ELF-1 (cell line): Measurements from ENCODE around the gene ETV2.
"Not testable (repeated sequence)": the region's sequence is repeated elsewhere in the genome, so short reads cannot be mapped to it uniquely, and the experiment has no call there.

Source experiments
- DNase-seq: peaks from one replicate; pipeline ENCODE4 v3.0.0-alpha.2; 2016; ENCODE audit warnings: low read depth, low spot score

ETV2 gene

DNA sequence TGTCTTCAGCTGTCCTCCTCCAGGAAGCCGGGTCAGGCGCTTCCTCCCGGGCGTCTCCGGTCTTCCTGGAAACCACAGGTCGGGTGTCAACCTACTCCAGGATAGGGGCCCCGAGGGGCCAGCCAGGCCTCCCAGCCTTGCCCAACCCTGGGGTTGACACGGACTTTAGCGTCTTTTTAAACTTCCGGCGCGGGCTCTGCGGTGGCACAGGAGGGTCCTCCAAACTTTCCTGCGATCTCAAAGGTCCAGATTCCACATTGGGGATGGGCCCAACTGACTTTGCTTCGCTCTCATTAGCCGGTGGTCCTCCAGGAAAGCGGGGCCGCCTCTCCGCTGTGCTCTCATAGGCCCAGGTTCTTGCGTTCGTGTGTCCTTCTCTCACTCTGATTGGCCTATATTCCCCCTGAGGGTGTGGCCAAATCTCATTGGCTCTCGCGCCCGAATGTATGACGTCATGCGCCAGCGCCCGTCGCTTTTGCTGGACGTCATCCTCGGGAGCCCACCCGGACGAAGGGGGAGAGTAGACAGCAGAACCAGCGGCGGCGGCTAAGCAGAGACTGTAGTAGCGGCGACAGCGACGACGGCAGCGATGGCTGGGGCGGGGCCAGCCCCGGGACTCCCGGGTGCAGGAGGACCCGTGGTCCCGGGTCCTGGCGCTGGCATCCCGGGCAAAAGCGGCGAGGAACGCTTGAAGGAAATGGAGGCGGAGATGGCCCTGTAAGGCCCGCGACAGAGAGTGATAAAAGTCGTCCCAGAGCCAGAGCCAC lies 12.8 kb upstream of the ETV2 start, which contains the start of gene RBM42:
RBM42 (plus strand) TSS at position 472 of the 767 bp plus-strand sequence; CDS start at position 590, 118 bp downstream.
- peak; percentile 99 for DNase-seq

DNA sequence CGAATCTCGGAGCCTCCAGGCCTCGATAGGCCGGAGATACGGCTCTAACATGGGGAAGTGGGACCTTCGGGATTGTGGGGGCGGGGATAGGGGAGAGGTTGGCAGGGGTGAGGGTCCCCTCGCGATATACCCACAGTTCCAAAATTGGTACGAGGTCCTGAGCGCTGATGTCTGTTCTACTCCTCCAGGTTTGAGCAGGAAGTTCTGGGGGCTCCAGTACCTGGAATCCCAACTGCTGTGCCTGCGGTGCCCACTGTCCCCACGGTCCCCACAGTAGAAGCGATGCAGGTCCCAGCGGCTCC lies 12.3 kb upstream of the ETV2 start:
- no peak for DNase-seq

DNA sequence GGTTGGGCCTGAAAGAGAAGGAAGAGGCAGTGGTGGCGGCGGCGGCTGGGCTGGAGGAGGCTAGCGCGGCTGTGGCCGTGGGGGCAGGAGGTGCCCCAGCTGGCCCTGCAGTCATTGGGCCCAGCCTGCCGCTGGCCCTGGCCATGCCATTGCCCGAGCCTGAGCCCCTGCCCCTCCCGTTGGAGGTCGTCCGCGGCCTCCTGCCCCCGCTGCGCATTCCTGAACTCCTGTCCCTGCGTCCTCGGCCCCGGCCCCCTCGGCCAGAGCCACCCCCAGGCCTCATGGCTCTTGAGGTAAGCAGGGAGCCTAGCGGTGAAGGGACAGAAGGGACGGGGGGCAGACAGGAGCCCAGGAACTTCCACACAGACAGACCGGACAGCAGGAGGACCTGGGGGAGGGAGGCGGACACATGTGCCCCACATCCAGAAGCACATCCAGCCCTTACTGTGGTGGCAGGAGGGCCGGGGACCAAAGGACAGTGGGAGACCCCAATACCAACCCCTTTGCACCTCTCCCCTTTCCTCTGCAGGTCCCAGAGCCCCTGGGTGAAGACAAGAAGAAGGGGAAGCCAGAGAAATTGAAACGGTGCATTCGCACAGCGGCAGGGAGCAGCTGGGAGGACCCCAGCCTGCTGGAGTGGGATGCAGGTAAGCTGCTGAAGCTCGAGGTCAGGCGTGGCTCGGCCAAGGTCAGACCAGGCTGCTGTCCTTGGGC lies 7.7 kb upstream of the ETV2 start:
- no peak for DNase-seq

DNA sequence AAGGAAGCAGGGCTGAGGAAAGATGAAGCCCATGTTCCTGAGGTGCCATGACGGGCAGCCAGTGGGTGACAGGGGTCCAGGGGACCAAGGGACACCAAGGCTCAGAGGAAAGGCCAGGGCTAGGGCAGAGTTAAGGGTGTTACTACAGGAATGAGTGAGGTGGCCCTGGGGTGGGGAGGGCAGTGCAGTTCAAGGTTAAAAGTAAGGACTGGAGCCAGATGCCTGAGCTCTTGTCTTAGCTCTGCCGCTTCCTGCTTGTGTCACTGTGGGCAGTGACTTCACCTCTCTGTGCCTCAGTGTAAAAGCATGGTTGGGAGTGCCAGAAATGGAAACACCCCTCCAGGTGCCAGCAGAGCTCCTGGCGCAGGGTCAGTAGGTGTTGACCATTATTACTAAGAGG lies 4.9 kb upstream of the ETV2 start:
- no peak for DNase-seq

DNA sequence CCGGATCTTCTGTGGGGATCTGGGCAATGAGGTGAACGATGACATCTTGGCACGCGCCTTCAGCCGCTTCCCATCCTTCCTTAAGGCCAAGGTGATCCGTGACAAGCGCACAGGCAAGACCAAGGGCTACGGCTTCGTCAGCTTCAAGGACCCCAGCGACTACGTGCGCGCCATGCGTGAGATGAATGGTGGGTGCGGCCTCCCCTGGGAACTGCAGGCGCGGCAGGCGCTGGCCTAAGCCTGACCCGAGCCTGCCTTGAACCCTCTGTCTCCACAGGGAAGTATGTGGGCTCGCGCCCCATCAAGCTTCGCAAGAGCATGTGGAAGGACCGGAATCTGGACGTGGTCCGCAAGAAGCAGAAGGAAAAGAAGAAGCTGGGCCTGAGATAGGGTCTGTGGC lies 4.4 kb upstream of the ETV2 start:
- no peak for DNase-seq

DNA sequence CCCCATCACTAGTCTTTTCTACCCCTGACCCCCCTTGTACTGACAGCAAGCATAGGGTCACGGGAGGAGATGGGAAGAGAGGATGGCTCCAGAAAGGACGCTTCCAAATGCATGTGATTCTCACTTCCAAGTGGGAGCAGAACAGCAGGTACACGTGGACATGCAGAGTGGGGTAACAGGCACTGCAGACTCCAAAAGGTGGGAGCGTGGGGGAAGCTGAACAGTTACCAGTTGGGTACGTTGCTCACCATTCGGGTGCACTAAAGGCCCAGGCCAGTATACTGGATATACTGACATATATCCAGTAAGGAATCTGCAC lies 2.3 kb upstream of the ETV2 start:
- no peak for DNase-seq

DNA sequence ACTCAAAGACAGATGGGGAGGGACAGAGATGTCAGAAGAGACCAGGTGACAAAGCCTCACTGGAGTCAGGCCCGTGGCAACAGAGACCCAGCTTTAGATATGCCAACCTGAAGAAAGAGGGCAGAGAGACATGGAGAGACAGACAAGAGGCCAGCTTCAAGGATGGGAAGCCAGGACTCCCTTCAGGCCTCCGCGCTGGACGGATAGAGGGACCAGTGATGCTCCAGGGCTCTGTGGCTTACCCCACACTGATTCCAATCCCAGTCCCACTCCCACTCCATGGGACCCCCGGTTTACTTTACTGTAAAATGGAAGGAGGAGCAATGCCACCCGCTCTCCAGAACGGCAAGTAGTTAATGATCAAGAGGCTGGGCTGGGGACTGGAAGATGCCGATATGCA lies 1.7 kb upstream of the ETV2 start:
- no peak for DNase-seq

DNA sequence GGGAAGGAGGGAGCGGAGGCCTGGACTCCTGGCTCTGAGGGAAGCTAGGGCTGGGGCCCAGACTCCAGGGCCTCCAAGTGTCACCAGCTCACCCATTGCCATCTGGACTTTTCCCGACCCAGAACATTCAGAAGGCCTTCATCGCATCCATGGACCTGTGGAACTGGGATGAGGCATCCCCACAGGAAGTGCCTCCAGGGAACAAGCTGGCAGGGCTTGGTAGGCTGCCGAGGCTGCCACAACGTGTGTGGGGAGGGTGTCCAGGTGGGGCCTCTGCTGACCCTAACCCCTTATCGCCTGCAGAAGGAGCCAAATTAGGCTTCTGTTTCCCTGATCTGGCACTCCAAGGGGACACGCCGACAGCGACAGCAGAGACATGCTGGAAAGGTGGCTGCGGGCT lies 767 bp downstream of the ETV2 start:
- DNase-seq: peak; percentile 18

DNA sequence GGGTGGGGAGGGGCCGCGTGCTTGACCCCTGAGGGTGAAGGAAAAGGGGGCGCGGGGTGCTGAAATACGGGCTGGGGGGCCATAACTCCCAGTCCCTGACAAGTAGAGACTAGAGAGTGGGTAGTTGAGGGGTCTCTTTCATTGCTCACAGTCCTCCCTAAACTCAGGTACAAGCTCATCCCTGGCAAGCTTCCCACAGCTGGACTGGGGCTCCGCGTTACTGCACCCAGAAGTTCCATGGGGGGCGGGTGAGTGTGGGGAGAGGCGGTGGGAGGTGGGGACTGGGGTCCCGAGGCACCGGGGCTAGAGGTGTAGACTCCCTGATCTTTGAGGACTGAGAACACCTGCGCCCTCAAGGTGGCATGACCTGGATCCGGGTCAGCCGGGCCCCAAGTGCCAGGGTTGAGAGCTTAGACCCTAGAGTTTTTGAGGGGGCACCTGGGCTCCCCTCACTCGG lies 1.3 kb downstream of the ETV2 start:
- DNase-seq: no peak

DNA sequence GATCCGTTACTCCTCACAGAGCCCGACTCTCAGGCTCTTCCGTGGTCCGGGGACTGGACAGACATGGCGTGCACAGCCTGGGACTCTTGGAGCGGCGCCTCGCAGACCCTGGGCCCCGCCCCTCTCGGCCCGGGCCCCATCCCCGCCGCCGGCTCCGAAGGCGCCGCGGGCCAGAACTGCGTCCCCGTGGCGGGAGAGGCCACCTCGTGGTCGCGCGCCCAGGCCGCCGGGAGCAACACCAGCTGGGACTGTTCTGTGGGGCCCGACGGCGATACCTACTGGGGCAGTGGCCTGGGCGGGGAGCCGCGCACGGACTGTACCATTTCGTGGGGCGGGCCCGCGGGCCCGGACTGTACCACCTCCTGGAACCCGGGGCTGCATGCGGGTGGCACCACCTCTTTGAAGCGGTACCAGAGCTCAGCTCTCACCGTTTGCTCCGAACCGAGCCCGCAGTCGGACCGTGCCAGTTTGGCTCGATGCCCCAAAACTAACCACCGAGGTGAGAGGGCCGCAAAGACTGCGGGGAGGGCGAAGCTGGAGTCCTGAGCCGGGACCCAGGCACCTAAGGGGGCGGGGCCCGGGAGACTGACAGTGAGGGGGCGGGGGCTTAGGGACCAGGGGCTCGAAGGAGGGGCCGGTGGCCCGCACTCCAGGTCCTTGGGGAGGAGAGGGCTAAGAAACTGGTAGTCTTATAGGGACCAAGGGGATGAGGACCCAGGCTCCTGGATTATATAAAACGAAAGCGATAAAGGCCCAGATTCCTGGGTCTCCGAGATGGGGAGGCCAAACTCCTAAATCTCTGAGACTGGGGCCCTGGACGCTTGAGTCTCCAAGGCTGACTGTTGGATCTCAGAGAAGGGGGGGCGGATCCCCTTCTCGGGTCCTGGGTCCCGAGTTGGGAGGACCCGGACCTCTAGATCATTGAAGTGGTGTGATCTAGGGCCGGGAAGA lies 2.0 kb downstream of the ETV2 start:
- peak; percentile 94 for DNase-seq

DNA sequence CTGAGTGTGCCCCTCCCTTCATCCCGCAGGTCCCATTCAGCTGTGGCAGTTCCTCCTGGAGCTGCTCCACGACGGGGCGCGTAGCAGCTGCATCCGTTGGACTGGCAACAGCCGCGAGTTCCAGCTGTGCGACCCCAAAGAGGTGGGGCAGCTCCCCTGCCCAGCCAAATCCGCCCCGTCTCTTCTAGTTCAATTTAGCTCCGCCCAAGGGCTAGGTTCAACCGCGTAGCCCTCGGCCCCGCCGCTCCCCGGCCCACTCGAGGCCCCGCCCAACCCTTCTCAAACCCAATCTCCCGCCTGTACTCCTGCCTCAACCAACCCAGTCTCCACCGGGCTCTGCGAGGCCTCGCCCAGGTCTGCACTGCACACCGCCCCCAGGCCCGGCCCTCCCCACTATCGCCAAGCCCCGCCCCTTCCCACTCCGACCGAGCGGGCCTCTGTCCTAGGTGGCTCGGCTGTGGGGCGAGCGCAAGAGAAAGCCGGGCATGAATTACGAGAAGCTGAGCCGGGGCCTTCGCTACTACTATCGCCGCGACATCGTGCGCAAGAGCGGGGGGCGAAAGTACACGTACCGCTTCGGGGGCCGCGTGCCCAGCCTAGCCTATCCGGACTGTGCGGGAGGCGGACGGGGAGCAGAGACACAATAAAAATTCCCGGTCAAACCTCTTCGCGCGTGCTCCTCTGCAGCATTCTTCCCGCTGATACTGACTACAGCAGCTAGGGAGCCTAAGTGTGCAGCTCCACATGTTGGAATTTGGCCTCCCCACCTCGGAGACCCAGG lies 2.9 kb downstream of the ETV2 start:
- DNase-seq: peak; percentile 96

DNA sequence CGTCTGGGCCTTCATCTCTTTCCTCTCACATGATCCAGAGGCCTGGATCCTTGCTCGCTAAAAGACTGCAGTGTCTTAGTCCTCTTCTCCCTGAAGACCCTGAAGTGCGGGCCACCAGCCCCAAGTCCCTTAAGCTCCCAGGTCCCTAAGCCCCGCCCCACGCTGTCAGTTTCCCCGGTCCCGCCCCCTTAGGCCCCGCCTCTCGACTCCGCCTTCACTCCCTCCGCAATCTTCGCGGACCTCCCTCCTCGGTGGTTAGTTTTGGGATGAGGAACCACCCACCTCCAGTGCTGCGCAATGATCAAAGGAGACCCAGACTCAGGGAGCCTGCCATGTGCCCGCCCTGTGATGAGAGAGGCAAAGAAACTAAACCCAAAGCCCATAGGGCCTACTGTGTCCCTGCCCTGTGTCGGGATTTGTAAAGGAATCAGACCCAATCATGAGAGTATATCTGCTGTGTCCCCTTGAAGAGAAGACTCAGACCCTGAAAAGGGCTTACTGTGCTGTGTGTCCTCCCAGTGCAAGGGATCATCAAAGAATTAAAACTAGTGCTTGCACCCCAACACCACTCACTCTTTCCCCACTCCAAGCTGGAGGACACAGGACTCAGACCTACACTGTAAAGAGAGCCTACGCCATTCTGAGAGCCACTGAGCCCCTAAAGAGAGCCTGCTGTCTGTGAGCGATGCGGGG lies 3.6 kb downstream of the ETV2 start:
- peak; percentile 88 for DNase-seq

DNA sequence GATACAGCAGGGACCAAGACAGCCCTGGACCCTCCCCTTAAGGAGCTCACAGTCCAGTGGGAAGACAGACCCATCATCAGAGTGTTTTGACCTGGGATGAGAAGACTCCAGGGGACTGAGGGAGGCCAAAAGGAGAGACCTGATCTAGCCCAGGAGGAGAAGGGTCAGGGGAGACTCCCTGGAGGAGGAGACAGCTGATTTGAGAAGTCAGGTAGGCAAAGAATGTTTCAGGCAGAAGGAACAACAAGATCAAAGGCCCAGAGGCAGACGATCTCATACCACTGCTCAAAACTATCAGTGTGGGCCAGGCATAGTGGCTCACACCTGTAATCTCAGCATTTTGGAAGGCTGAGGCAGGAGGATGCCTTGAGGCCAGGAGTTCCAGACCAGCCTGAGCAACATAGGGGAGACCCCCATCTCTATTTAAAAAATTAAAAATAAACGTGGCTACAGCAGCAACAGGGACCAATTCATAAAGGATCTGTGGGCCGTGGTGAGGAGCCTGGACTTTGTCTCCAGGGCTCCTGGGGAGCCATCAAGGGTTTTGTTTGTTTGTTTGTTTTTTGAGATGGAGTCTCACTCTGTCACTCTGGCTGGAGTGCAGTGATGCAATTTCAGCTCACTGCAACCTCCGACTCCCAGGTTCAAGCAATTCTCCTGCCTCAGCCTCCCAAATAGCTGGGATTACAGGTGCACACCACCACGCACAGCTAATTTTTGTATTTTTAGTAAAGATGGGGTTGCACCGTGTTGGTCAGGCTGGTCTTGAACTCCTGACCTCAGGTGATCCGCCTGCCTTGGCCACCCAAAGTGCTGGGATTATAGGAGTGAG lies 4.4 kb downstream of the ETV2 start:
- DNase-seq: peak; percentile 29

DNA sequence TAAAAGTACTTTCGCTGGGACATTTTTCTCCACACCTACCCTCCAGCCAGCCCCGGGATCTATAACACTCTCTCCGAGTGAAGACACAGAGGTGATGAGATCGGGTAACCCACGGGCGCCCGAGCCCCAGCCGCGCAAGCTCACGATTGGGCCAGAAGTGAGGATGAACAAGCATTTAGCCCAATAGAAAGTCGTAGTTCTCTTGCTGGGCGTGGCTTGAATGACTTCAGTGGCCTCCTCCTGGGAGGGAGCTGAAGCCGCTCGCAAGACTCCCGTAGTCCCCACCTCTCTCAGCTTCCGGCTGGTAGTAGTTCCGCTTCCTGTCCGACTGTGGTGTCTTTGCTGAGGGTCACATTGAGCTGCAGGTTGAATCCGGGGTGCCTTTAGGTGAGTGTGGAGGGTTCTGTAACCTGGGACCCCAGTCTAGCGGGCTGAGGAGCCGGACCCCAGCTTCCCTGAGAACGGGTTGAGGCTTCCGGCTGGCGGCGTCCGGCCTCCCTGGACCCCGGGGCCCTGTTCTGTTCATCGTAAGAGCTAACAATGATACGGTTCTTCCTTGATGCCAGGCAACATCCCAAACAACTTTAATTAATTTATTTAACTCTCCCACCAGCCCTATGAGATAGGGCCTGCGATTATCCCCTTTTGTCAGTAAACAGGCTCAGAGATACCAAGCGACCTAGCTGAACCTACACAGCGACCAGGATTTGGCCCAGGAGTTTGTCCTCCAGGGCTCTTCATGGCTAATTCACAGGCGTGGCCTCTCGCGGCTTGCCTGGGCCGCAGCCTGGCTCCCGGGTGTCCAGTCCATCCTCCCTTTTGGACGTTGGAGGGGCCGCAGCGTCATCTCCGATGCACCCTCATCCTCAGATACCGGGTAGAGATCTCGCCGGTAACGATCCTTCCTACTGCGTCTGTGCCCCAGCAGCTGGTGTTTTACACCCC lies 6.7 kb downstream of the ETV2 start, which contains the start of gene COX6B1:
COX6B1 (plus strand) TSS at position 307 of the 945 bp plus-strand sequence. CDS start 2,921 bp downstream, outside the sequence.
- peak; percentile 97 for DNase-seq

DNA sequence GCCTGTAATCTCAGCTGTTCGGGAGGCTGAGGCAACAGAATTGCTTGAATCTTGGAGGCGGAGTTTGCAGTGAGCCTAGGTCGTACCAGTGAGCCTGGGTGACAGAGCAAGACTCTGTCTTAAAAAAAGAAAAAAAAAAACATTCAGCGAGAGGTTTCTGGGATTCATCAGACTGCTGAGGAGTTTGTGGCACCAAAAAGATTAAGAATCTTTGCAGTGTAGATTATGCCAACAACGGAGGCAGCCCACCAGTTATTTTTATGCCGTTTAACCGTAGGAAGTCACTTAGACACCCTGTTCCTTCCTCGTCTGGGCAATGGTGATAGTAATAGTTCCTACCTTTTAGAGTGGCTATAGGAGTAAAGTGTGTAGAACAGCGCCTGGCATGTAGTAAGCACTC lies 9.0 kb downstream of the ETV2 start:
- DNase-seq: no peak

DNA sequence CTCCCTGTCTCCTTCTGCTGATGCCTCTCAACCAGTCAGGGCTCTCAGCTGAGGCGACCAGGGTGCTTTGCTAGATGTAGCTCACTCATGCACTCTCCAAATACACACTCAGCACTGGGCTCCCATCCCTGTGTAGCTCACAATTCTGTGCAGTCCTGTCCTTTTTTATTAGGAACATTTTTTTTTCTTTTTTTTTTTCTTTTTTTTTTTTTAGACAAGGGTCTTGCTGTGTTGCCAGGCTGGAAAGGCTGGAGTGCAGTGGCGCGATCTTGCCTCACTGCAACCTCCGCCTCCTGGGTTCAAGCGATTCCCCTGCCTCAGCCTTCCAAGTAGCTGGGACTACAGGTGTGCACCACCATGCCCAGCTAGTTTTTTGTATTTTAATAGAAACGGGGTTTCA lies 13.3 kb downstream of the ETV2 start:
- DNase-seq: not testable (repeated sequence)

DNA sequence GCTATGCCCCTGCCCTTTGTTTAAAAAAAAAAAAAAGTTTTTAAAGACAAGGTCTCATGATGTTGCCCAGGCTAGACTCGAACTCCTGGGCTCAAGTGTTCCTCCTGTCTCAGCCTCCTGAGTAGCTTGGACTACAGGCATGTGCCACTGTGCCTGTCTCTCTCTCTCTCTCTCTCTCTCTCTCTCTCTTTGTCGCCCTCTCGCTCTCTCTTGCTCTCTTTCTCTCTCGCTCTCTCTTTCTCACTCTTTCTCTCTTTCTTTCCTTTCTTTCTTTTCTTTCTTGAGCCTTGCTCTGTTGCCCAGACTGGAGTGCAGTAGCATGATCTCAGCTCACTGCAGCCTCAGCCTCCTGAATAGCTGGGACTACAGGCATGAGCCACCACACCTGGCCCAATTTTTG lies 14.1 kb downstream of the ETV2 start:
- no peak for DNase-seq

DNA sequence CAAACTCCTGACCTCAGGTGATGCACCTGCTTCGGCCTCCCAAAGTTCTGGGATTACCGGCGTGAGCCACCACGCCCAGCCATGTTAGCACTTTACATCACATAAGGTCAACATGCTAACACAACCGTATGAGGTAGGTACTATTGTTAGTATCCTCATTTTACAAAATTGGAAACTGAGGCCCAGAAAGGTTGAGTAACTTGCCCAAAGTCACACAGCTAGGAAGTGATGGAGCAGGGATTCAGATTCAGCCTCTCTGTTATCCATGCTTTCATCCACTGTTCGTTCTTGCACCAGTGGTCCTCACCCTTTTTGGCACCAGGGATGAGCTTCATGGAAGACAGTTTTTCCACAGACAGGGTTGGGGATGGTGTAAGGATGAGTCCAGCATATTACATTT lies 15.2 kb downstream of the ETV2 start:
- no peak for DNase-seq
